HG03066 (cell line): Measurements from ENCODE around the gene THY1.
"Not testable (repeated sequence)": the region's sequence is repeated elsewhere in the genome, so short reads cannot be mapped to it uniquely, and the experiment has no call there.

Experiments
- ATAC-seq: cut with Tn5 transposase; IDR thresholded peaks from one replicate; pipeline ENCODE4 v1.9.1; 2021; ENCODE audit warnings: low read depth; ENCODE audit not compliant: unreplicated experiment

Gene THY1

GRCh38 chr11:119422809-119423508, at the start of gene THY1:
TSS of gene THY1 (minus strand) at chr11:119423172. CDS start at chr11:119420905, 2,267 bp downstream.
- ATAC-seq: no peak

GRCh38 chr11:119472186-119472855, 49.3 kb upstream of the THY1 start:
- ATAC-seq: no peak

GRCh38 chr11:119471329-119471728, 48.4 kb upstream of the THY1 start:
- no peak for ATAC-seq

GRCh38 chr11:119470317-119471291, 47.6 kb upstream of the THY1 start:
- ATAC-seq: no peak

- ATAC-seq: no peak
Observed at GRCh38 chr11:119469506-119469905, 46.5 kb upstream of the THY1 start.

- ATAC-seq: no peak
Observed at GRCh38 chr11:119468511-119468910, 45.5 kb upstream of the THY1 start.

GRCh38 chr11:119461229-119461963, 38.4 kb upstream of the THY1 start:
- no peak for ATAC-seq

GRCh38 chr11:119460582-119460981, 37.6 kb upstream of the THY1 start:
- ATAC-seq: no peak

- no peak for ATAC-seq
Observed at GRCh38 chr11:119460097-119460496, 37.1 kb upstream of the THY1 start.

GRCh38 chr11:119459293-119459976, 36.5 kb upstream of the THY1 start:
- no peak for ATAC-seq

GRCh38 chr11:119455708-119456107, 32.7 kb upstream of the THY1 start:
- not testable (repeated sequence) for ATAC-seq

GRCh38 chr11:119455241-119455640, 32.3 kb upstream of the THY1 start:
- ATAC-seq: not testable (repeated sequence)

- ATAC-seq: no peak
Observed at GRCh38 chr11:119453881-119454280, 30.9 kb upstream of the THY1 start.

- ATAC-seq: no peak
Observed at GRCh38 chr11:119450590-119451326, 27.8 kb upstream of the THY1 start.

GRCh38 chr11:119449498-119449897, 26.5 kb upstream of the THY1 start:
- no peak for ATAC-seq

GRCh38 chr11:119448380-119448779, 25.4 kb upstream of the THY1 start:
- no peak for ATAC-seq

- no peak for ATAC-seq
Observed at GRCh38 chr11:119447664-119448242, 24.8 kb upstream of the THY1 start.

GRCh38 chr11:119446871-119447663, 24.1 kb upstream of the THY1 start:
- no peak for ATAC-seq
